Fibroblast of pulmonary artery (primary cell): ENCODE data around the gene KRTAP4-9.

Experiments used
- DNase-seq: peaks from one replicate; pipeline ENCODE4 v3.0.0-alpha.2; 2010; ENCODE audit warnings: low read depth
- H3K4me3 ChIP-seq: replicated peaks from 2 replicates; pipeline ENCODE4 v1.5.1; 2011; ENCODE audit warnings: low read depth, mild to moderate bottlenecking, control low read depth, low read length, moderate library complexity
- CTCF ChIP-seq: IDR thresholded peaks from 2 replicates; pipeline ENCODE4 v1.5.1; 2011; ENCODE audit warnings: mild to moderate bottlenecking, control low read depth, low read length, inconsistent platforms; ENCODE audit errors: missing control alignments

Gene KRTAP4-9

GRCh38 chr17:41151525-41151924 lies 46.3 kb downstream of the KRTAP4-9 start:
- no peak for DNase-seq
- no peak overlapping the region for H3K4me3 ChIP-seq
- no peak for TF ChIP-seq CTCF

GRCh38 chr17:41153856-41154255 lies 48.7 kb downstream of the KRTAP4-9 start:
- no peak overlapping the region for H3K4me3 ChIP-seq
- TF ChIP-seq CTCF = no peak
- DNase-seq = no peak
